Measurements from ENCODE around the gene ARL8A. TPM values are rescaled to one million over a fixed set of nuclear protein-coding genes. Genes with fewer than 3 reads are reported as not detected.

The ARL8A gene
- polyA plus RNA-seq, 3 donors, result 12.4 to 123 (median 14.8) TPM

GRCh38 chr1:202154148-202154765, 9.7 kb upstream of the ARL8A start:
- Histone ChIP-seq H3K9ac (ENCODE audit: insufficient read depth, low read length, poor library complexity, severe bottlenecking) (no peak overlapping the region), H3K36me3 (replicated peaks in 1 of 2; ENCODE audit: control insufficient read depth in 1 of 2, insufficient read depth in 2 of 2, low read length in 2 of 2) (peaks cover 34 to 61% of the 10 kb centered on the region in 2 donors), H4K20me1 (ENCODE audit: insufficient read depth, low read length) (no peaks in the 10 kb centered on the region), H3K79me2 (ENCODE audit: insufficient read depth, low read length) (peaks cover 47% of the 10 kb centered on the region), H3K9me3 (replicated peaks in 1 of 2; ENCODE audit: control insufficient read depth in 1 of 2, insufficient read depth in 1 of 2, low read length in 2 of 2) (no peaks in the 10 kb centered on the region), H3K4me3 (replicated peaks in 1 of 3; ENCODE audit: low read depth in 2 of 3, low read length in 3 of 3) (no peak overlapping the region), H3K27ac (ENCODE audit: low read depth in 1 of 2, low read length in 2 of 2) (no peak overlapping the region), H3K4me2 (replicated peaks; ENCODE audit: extremely low read depth, low read length, poor library complexity, severe bottlenecking) (no peak overlapping the region), H3K27me3 (ENCODE audit: control insufficient read depth in 2 of 2, insufficient read depth in 2 of 2, low read length in 2 of 2) (no peaks in the 10 kb centered on the region), H2AFZ (ENCODE audit: insufficient read depth, low read depth, low read length, poor library complexity, severe bottlenecking) (no peak overlapping the region), H3K4me1 (ENCODE audit: control insufficient read depth in 1 of 2, insufficient read depth in 2 of 2, low read length in 2 of 2) (peaks cover 14 to 28% of the 10 kb centered on the region in 2 donors)
- H3K4me3 Mint-ChIP-seq, result no peak overlapping the region
- peaks cover 34 to 71% of the 10 kb centered on the region in 2 donors for H3K36me3 Mint-ChIP-seq
- peaks cover 0 to under 1% (median 0%) of the 10 kb centered on the region in 3 donors for H3K27me3 Mint-ChIP-seq (ENCODE audit: low read depth in 3 of 3)
- WGBS (ENCODE audit: insufficient coverage), result 97% methylated on average over 6 of the region's 10 CpGs
- intact Hi-C loops (cut with micrococcal nuclease), result no loop called here
- peaks cover 37% of the 10 kb centered on the region for H3K4me1 Mint-ChIP-seq
- DNase-seq, result no peak
- TF ChIP-seq CTCF (IDR thresholded peaks at IDR 0.05), result no peak
- H3K27ac Mint-ChIP-seq, result peak overlapping the region in 4 of 7 donors; percentile 25 to 84 (median 79)
- no peaks in the 10 kb centered on the region for H3K9me3 Mint-ChIP-seq

DNA sequence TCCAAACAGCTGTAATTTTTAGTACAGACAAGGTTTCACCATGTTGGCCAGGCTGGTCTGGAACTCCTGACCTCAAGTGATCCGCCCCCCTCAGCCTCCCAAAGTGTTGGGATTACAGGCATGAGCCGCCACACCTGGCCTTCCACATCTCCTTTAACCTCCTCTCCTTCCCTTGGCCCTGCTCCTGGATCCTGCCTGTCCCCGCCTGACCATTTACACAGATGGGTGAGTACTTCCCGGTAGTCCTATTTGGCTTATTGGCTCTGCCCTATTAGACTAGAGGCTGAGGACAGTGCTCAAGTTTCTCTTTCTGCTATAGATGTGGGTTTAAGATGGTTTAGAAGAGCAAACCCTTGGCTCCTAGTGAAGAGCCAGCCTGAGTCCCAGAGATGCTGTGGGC, 8.7 kb upstream of the ARL8A start:
- Histone ChIP-seq H3K9ac (ENCODE audit: insufficient read depth, low read length, poor library complexity, severe bottlenecking) (no peak overlapping the region), H3K4me2 (replicated peaks; ENCODE audit: extremely low read depth, low read length, poor library complexity, severe bottlenecking) (no peak overlapping the region), H3K36me3 (replicated peaks in 1 of 2; ENCODE audit: control insufficient read depth in 1 of 2, insufficient read depth in 2 of 2, low read length in 2 of 2) (peaks cover 40 to 71% of the 10 kb centered on the region in 2 donors), H3K27ac (ENCODE audit: low read depth in 1 of 2, low read length in 2 of 2) (no peak overlapping the region), H2AFZ (ENCODE audit: insufficient read depth, low read depth, low read length, poor library complexity, severe bottlenecking) (no peak overlapping the region), H4K20me1 (ENCODE audit: insufficient read depth, low read length) (no peaks in the 10 kb centered on the region), H3K79me2 (ENCODE audit: insufficient read depth, low read length) (peaks cover 37% of the 10 kb centered on the region), H3K4me3 (replicated peaks in 1 of 3; ENCODE audit: low read depth in 2 of 3, low read length in 3 of 3) (no peak overlapping the region), H3K9me3 (replicated peaks in 1 of 2; ENCODE audit: control insufficient read depth in 1 of 2, insufficient read depth in 1 of 2, low read length in 2 of 2) (no peaks in the 10 kb centered on the region), H3K4me1 (ENCODE audit: control insufficient read depth in 1 of 2, insufficient read depth in 2 of 2, low read length in 2 of 2) (peaks cover 9 to 19% of the 10 kb centered on the region in 2 donors), H3K27me3 (ENCODE audit: control insufficient read depth in 2 of 2, insufficient read depth in 2 of 2, low read length in 2 of 2) (no peaks in the 10 kb centered on the region)
- Mint-ChIP-seq H3K4me1 (peaks cover 29% of the 10 kb centered on the region), H3K36me3 (peaks cover 39 to 81% of the 10 kb centered on the region in 2 donors), H3K27me3 (ENCODE audit: low read depth in 3 of 3) (no peaks in the 10 kb centered on the region), H3K27ac (peak overlapping the region in 3 of 7 donors; percentile 12 to 62 (median 21)), H3K4me3 (no peak overlapping the region), H3K9me3 (no peaks in the 10 kb centered on the region)
- WGBS (ENCODE audit: insufficient coverage), result 100% methylated on average over 2 of the region's 4 CpGs
- intact Hi-C loops (cut with micrococcal nuclease), result no loop called here
- DNase-seq, result no peak
- no peak for TF ChIP-seq CTCF (IDR thresholded peaks at IDR 0.05)

Measured in CD14-positive monocyte (primary cell).